Stimulated activated CD4-positive, alpha-beta T cell treated with anti-CD3 and anti-CD28 coated beads, Interleukin-2, amount 100 ng/mL, for 4 hours (primary cell): ENCODE results near the gene CDC16.
A peak's percentile ranks its signal among the peaks of the same experiment; 100 is the strongest.
"Not testable (repeated sequence)": the region's sequence is repeated elsewhere in the genome, so short reads cannot be mapped to it uniquely, and the experiment has no call there.

Experiments used
- DNase-seq: peaks from one replicate; pipeline ENCODE4 v3.0.0-alpha.2; 2020; ENCODE audit warnings: low read depth

The CDC16 gene

GRCh38 chr13:114263578-114263977 is 28.9 kb downstream of the CDC16 start:
- DNase-seq = no peak

GRCh38 chr13:114264313-114264712 is 29.6 kb downstream of the CDC16 start:
- not testable (repeated sequence) for DNase-seq

- DNase-seq = no peak
These were observed 30.4 kb downstream of the CDC16 start for GRCh38 chr13:114264886-114265611.

- no peak for DNase-seq
These were observed 31.5 kb downstream of the CDC16 start for GRCh38 chr13:114266241-114266640.

- DNase-seq = no peak
These were observed 33.9 kb downstream of the CDC16 start for GRCh38 chr13:114268344-114269280.

- no peak for DNase-seq
These were observed 34.6 kb downstream of the CDC16 start for GRCh38 chr13:114269281-114269770.

- no peak for DNase-seq
These were observed 38.3 kb downstream of the CDC16 start for GRCh38 chr13:114272977-114273376.

GRCh38 chr13:114275304-114275703 is 40.6 kb downstream of the CDC16 start:
- no peak for DNase-seq

- DNase-seq = no peak
These were observed 44.4 kb downstream of the CDC16 start for GRCh38 chr13:114279146-114279545.

GRCh38 chr13:114279758-114280355 is 45.2 kb downstream of the CDC16 start:
- no peak for DNase-seq

GRCh38 chr13:114281351-114282040 is 46.8 kb downstream of the CDC16 start, which contains the start of gene UPF3A:
Gene UPF3A (plus strand): TSS chr13:114281601. CDS start chr13:114281640, 39 bp downstream.
- peak; percentile 81 for DNase-seq

- DNase-seq = peak; percentile 4
These were observed 47.5 kb downstream of the CDC16 start for GRCh38 chr13:114282041-114282670.

GRCh38 chr13:114283576-114283975 is 48.9 kb downstream of the CDC16 start:
- DNase-seq = no peak

GRCh38 chr13:114284680-114285079 is 50.0 kb downstream of the CDC16 start:
- no peak for DNase-seq

GRCh38 chr13:114285166-114285808 is 50.6 kb downstream of the CDC16 start:
- DNase-seq = no peak

GRCh38 chr13:114286808-114287207 is 52.1 kb downstream of the CDC16 start:
- no peak for DNase-seq

GRCh38 chr13:114288157-114288591 is 53.5 kb downstream of the CDC16 start:
- no peak for DNase-seq

- DNase-seq = no peak
These were observed 61.8 kb downstream of the CDC16 start for GRCh38 chr13:114296448-114296847.

GRCh38 chr13:114296902-114297301 is 62.2 kb downstream of the CDC16 start:
- no peak for DNase-seq

GRCh38 chr13:114298866-114299265 is 64.2 kb downstream of the CDC16 start:
- DNase-seq = no peak
